K562 (cell line): Measurements from ENCODE around the gene NPDC1. TPM values are rescaled to one million over a fixed set of nuclear protein-coding genes. Genes with fewer than 3 reads are reported as not detected.

Experiments
- ATF7 ChIP-seq: fragments of 450-650 bp; IDR thresholded peaks from 2 replicates; pipeline ENCODE4 v1.7.1; 2014; ENCODE audit warnings: mild to moderate bottlenecking, moderate library complexity
- CBX1 ChIP-seq: sonication (generic); IDR thresholded peaks from 2 replicates; pipeline ENCODE4 v1.6.1; 2016; ENCODE audit warnings: antibody characterized with exemption, low read depth, mild to moderate bottlenecking
- CBX3 ChIP-seq, 2 experiments: IDR thresholded peaks; 1 replicate in 1 of 2; 2 replicates in 1 of 2; pipeline ENCODE4 v1.6.1; 2012; ENCODE audit warnings: inconsistent platforms in 2 of 2, low read length in 2 of 2, borderline replicate concordance in 1 of 2, control low read depth in 1 of 2
- CTBP1 ChIP-seq: fragments of 450-650 bp; IDR thresholded peaks from 2 replicates; pipeline ENCODE4 v1.6.1; 2016; ENCODE audit warnings: borderline replicate concordance
- ELF2 ChIP-seq: fragments of 250-450 bp; sonication (Bioruptor Pico); IDR thresholded peaks from 2 replicates; pipeline ENCODE4 v1.5.0; 2021; ENCODE audit warnings: mild to moderate bottlenecking
- HNRNPUL1 ChIP-seq: fragments of 200-400 bp; formaldehyde crosslinking; IDR thresholded peaks from 2 replicates; pipeline ENCODE4 v1.6.1; 2017; ENCODE audit warnings: low read length
- JUND ChIP-seq, 2 experiments: IDR thresholded peaks; 2 replicates in 1 of 2; 3 replicates in 1 of 2; pipeline ENCODE4 v1.6.1; 2011; ENCODE audit warnings: borderline replicate concordance in 2 of 2, low read depth in 2 of 2, low read length in 2 of 2, improper control_type of control experiment in 1 of 2, missing biosample characterization in 1 of 2, missing genetic modification characterization in 1 of 2, missing genetic modification reagents in 1 of 2
- MTA3 ChIP-seq: fragments of 450-650 bp; formaldehyde crosslinking; IDR thresholded peaks from 2 replicates; pipeline ENCODE4 v1.6.1; 2017; ENCODE audit warnings: mild to moderate bottlenecking, borderline replicate concordance
- PCBP1 ChIP-seq: fragments of 200-400 bp; formaldehyde crosslinking; IDR thresholded peaks from 2 replicates; pipeline ENCODE4 v1.6.1; 2018; ENCODE audit warnings: mild to moderate bottlenecking, low read depth, low read length; ENCODE audit not compliant: poor library complexity, severe bottlenecking
- POLR2G ChIP-seq: fragments of 200-400 bp; formaldehyde crosslinking; IDR thresholded peaks from 2 replicates; pipeline ENCODE4 v1.6.1; 2017; ENCODE audit warnings: low read depth, mild to moderate bottlenecking, antibody characterized with exemption, low read length, moderate library complexity
- POLR3G ChIP-seq: IDR thresholded peaks from 2 replicates; pipeline ENCODE4 v1.6.1; 2011; ENCODE audit not compliant: insufficient read length, insufficient replicate concordance; ENCODE audit errors: extremely low read depth
- RBFOX2 ChIP-seq: fragments of 200-400 bp; formaldehyde crosslinking; IDR thresholded peaks from 2 replicates; pipeline ENCODE4 v1.6.1; 2017; ENCODE audit warnings: low read depth, mild to moderate bottlenecking, low read length, moderate library complexity
- SMC3 ChIP-seq: conservative IDR thresholded peaks from 2 replicates; pipeline ENCODE4 v1.6.1; 2011; ENCODE audit warnings: low read depth, low read length, improper control_type of control experiment; ENCODE audit not compliant: insufficient read depth
- YY1 ChIP-seq, 3 experiments: IDR thresholded peaks; 2 replicates each; pipeline ENCODE4 v1.6.1; 2011; ENCODE audit warnings: low read length in 2 of 3, mild to moderate bottlenecking in 2 of 3, moderate library complexity in 2 of 3, borderline replicate concordance in 1 of 3, control low read depth in 1 of 3, low read depth in 1 of 3; ENCODE audit not compliant: insufficient read depth in 3 of 3, insufficient replicate concordance in 2 of 3, control insufficient read depth in 1 of 3, insufficient read length in 1 of 3; ENCODE audit errors: extremely low read depth in 1 of 3
- ZNF133 ChIP-seq: fragments of 250-450 bp; sonication (Bioruptor Pico); IDR thresholded peaks from 2 replicates; pipeline ENCODE4 v1.4.0; 2020; ENCODE audit warnings: mild to moderate bottlenecking
- polyA plus RNA-seq, 8 experiments: library from polyadenylated mRNA; depleted of rRNA in 4 of 8; stranded (reverse) in 5 of 8; unstranded in 3 of 8; fragments of >200 nt; fragmentation: Nextera tagmentation in 2 of 8; fragmentation: Illumina TruSeq in 1 of 8; extraction: Ambion mirVana in 2 of 8; extraction: Trizol in 1 of 8; gene quantifications; 2 replicates each; pipeline versions ENCODE4 v1.2.1 to v1.2.3, GENCODE V29; 2011 to 2014; ENCODE audit warnings: inconsistent platforms in 1 of 8, missing spikeins in 1 of 8
- total RNA-seq, 7 experiments: library from RNA; depleted of rRNA in 6 of 7; stranded (reverse); fragments of >200 nt in 6 of 7; fragmentation: Illumina TruSeq in 2 of 7; extraction: Trizol in 2 of 7; gene quantifications; 2 replicates each; pipeline versions ENCODE4 v1.2.1 to v1.2.3, GENCODE V29; 2011 to 2021; ENCODE audit warnings: low replicate concordance in 1 of 7
- TF ChIP-seq, protein P1 (sequence below): fragments of 150-350 bp; conservative IDR thresholded peaks from 2 replicates; pipeline ENCODE4 v1.6.1; 2014; ENCODE audit warnings: low read length
- TF ChIP-seq, protein P2 (sequence below): sonication (generic); formaldehyde crosslinking; IDR thresholded peaks from 2 replicates; pipeline ENCODE4 v1.8.1; 2023; ENCODE audit warnings: mild to moderate bottlenecking, missing genetic modification reagents

NPDC1 gene
- total and polyA plus RNA-seq, 9 of the 15 experiments (the other 6 are each of a cell fraction or from before 2014, with no cell fraction given): 0.06 to 2.1 (median 0.53) TPM; not detected in 3

DNA sequence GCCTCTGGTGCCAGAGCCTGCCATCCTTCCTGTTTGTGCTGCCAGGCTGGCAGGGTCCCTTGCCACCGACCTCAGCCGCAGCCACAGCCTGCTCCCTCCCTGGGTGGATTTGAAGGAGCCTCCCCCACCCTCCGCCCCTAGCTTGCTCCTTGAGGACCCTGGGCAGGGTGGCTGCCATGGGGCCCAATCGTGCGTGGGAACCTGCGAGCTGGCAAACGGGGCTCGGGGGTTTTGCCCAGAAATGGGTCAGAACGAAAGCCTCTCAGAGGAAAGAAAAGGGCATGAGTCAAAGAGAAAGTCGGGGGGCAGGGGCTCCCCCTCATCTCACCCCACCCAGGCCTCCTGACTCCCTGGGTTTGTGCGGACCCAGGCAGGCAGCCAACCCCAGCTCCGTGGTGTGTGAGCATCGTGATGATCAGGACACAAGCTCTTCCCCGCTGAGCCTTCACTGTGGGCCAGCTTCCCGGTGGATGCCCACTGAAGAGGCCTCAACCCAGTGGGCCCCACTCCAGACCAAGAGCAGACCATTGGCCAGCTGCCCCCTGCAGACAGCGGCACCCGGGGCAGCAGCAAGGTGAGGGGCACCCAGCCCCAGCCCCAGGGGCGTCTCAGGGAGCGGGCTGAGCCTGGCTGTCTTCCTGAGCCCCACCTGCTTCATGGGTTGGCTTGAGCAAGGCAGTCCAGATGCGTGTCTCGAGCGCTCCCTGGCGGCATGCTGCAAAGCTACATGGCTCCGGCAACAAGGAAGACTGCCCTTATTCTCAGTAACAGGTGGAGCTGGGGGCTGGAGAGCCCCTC is 11.1 kb downstream of the NPDC1 start (continued):
- TF ChIP-seq JUND (IDR thresholded peaks at IDR 0.05; ENCODE audit: borderline replicate concordance, low read depth, low read length): peak; percentile 35; the same call in 1 of the 2 replicates
- no peak for TF ChIP-seq JUND (tag; IDR thresholded peaks at IDR 0.05; ENCODE audit: borderline replicate concordance, low read depth, low read length)
- no peak for TF ChIP-seq POLR2G
- TF ChIP-seq RBFOX2: no peak
- no peak for TF ChIP-seq CBX3 (IDR thresholded peaks at IDR 0.05; ENCODE audit: borderline replicate concordance in 1 of 2, low read length in 2 of 2)
- TF ChIP-seq CBX1: no peak
- no peak for TF ChIP-seq HNRNPUL1
- TF ChIP-seq, protein P1, sequence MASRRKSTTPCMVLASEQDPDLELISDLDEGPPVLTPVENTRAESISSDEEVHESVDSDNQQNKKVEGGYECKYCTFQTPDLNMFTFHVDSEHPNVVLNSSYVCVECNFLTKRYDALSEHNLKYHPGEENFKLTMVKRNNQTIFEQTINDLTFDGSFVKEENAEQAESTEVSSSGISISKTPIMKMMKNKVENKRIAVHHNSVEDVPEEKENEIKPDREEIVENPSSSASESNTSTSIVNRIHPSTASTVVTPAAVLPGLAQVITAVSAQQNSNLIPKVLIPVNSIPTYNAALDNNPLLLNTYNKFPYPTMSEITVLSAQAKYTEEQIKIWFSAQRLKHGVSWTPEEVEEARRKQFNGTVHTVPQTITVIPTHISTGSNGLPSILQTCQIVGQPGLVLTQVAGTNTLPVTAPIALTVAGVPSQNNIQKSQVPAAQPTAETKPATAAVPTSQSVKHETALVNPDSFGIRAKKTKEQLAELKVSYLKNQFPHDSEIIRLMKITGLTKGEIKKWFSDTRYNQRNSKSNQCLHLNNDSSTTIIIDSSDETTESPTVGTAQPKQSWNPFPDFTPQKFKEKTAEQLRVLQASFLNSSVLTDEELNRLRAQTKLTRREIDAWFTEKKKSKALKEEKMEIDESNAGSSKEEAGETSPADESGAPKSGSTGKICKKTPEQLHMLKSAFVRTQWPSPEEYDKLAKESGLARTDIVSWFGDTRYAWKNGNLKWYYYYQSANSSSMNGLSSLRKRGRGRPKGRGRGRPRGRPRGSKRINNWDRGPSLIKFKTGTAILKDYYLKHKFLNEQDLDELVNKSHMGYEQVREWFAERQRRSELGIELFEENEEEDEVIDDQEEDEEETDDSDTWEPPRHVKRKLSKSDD: 0 out of 2 replicates have a peak, but pooled peaks have one; percentile 36
- no peak for TF ChIP-seq PCBP1
- no peak for TF ChIP-seq ZNF133 (CRISPR knock-in tag)
- peak; percentile 96 for TF ChIP-seq SMC3
- TF ChIP-seq YY1 (IDR thresholded peaks at IDR 0.05; ENCODE audit: borderline replicate concordance in 1 of 3, control insufficient read depth in 1 of 3, extremely low read depth in 1 of 3, insufficient read depth in 3 of 3, insufficient read length in 1 of 3, insufficient replicate concordance in 2 of 3, low read depth in 1 of 3, low read length in 2 of 3): peak in 1 of 3 experiments; percentile 17
- TF ChIP-seq MTA3: peak; percentile 66; the same call in 1 of the 2 replicates
- peak; percentile 67 for TF ChIP-seq CTBP1
- TF ChIP-seq POLR3G: no peak
- TF ChIP-seq, protein P2, sequence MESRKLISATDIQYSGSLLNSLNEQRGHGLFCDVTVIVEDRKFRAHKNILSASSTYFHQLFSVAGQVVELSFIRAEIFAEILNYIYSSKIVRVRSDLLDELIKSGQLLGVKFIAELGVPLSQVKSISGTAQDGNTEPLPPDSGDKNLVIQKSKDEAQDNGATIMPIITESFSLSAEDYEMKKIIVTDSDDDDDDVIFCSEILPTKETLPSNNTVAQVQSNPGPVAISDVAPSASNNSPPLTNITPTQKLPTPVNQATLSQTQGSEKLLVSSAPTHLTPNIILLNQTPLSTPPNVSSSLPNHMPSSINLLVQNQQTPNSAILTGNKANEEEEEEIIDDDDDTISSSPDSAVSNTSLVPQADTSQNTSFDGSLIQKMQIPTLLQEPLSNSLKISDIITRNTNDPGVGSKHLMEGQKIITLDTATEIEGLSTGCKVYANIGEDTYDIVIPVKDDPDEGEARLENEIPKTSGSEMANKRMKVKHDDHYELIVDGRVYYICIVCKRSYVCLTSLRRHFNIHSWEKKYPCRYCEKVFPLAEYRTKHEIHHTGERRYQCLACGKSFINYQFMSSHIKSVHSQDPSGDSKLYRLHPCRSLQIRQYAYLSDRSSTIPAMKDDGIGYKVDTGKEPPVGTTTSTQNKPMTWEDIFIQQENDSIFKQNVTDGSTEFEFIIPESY (CRISPR knock-in tag): 0 out of 2 replicates have a peak, but pooled peaks have one; percentile 43
- no peak for TF ChIP-seq ELF2 (CRISPR knock-in tag)
- TF ChIP-seq ATF7: 0 out of 2 replicates have a peak, but pooled peaks have one; percentile 50
